Measurements from ENCODE around the gene TRPC1. TPM values are rescaled to one million over a fixed set of nuclear protein-coding genes. Genes with fewer than 3 reads are reported as not detected.

Gene TRPC1
- total RNA-seq, 2 donors from 2014 or later, result 37.0 to 48.5 TPM

DNA sequence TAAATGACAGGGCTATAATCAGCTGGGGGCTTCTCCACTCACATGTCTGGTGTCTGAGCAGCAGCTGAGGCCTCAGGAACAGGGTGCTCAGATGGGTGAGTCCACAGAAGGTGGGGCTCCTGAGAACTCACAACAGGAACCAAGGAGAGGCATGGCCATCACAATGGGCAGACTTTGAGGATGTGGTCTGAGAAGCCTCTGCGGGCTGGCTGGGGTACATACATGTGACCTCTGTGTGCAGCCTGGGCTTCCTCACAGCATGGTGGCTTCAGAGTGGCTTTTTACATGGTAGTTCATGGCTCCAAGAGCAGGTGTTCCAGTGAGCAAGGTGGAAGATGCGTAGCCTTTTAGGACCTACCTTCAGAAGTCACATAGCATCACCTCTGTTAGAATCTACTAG, 58.8 kb downstream of the TRPC1 start:
- Histone ChIP-seq H3K4me3 (no peak overlapping the region), H3K27ac (no peak overlapping the region), H3K36me3 (no peaks in the 10 kb centered on the region), H3K4me1 (ENCODE audit: control insufficient read depth in 1 of 2, low read depth in 2 of 2) (no peaks in the 10 kb centered on the region), H3K27me3 (replicated peaks; ENCODE audit: insufficient read depth) (no peaks in the 10 kb centered on the region), H3K9me3 (no peaks in the 10 kb centered on the region)
- DNase-seq (ENCODE audit: low spot score), result no peak
- ATAC-seq (ENCODE audit: insufficient number of reproducible peaks, low FRiP score, low read depth), result no peak
- TF ChIP-seq, protein P1, sequence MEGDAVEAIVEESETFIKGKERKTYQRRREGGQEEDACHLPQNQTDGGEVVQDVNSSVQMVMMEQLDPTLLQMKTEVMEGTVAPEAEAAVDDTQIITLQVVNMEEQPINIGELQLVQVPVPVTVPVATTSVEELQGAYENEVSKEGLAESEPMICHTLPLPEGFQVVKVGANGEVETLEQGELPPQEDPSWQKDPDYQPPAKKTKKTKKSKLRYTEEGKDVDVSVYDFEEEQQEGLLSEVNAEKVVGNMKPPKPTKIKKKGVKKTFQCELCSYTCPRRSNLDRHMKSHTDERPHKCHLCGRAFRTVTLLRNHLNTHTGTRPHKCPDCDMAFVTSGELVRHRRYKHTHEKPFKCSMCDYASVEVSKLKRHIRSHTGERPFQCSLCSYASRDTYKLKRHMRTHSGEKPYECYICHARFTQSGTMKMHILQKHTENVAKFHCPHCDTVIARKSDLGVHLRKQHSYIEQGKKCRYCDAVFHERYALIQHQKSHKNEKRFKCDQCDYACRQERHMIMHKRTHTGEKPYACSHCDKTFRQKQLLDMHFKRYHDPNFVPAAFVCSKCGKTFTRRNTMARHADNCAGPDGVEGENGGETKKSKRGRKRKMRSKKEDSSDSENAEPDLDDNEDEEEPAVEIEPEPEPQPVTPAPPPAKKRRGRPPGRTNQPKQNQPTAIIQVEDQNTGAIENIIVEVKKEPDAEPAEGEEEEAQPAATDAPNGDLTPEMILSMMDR (IDR thresholded peaks at IDR 0.05), result no peak

DNA sequence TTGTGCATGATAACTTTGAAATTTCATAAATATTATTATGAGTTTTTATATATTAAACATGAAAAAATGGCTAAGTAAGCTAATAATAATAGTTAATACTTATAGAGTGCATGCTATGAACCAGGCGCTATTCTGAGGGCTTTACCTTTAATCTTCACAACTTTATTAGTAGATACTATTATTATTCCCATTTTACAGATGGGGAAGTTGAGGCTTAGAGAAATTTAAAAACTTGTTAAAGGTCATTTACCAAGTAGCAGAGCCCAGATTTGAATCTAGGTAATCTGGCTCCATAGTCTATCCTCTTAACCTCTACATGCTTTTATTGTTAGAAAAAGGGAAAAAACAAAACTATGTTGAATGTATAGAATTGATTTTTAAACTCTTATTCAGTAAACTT, 60.4 kb downstream of the TRPC1 start:
- no peaks in the 10 kb centered on the region for H3K27me3 ChIP-seq (replicated peaks; ENCODE audit: insufficient read depth)
- TF ChIP-seq, protein P1 (IDR thresholded peaks at IDR 0.05), result no peak
- H3K4me1 ChIP-seq (ENCODE audit: control insufficient read depth in 1 of 2, low read depth in 2 of 2), result no peaks in the 10 kb centered on the region
- H3K4me3 ChIP-seq, result no peak overlapping the region
- no peak for ATAC-seq (ENCODE audit: insufficient number of reproducible peaks, low FRiP score, low read depth)
- DNase-seq (ENCODE audit: low spot score), result no peak
- H3K27ac ChIP-seq, result no peak overlapping the region
- H3K36me3 ChIP-seq, result no peaks in the 10 kb centered on the region
- H3K9me3 ChIP-seq, result no peaks in the 10 kb centered on the region

DNA sequence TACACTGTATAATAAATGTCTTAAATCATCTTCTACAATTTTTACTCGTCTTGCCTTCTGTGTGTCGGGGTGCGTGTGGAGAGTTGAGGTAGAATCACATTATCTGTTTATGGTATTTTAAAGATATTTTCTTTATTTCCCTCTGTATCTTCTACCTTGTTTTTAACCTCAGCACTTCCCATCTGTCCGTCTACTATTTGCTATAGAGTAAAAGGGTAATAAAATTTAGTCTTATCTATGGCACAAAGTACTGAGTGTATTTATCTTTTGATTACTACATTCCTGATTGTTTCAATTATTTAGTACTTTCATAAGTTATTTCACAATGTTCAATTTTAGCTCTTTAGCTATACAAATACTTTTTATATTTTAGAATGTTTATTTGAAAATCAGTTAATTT, 62.2 kb downstream of the TRPC1 start:
- H3K4me3 ChIP-seq, result no peak overlapping the region
- ATAC-seq (ENCODE audit: insufficient number of reproducible peaks, low FRiP score, low read depth) (no peak), DNase-seq (ENCODE audit: low spot score) (no peak)
- no peak overlapping the region for H3K27ac ChIP-seq
- no peaks in the 10 kb centered on the region for H3K36me3 ChIP-seq
- TF ChIP-seq, protein P1 (IDR thresholded peaks at IDR 0.05), result no peak
- no peaks in the 10 kb centered on the region for H3K9me3 ChIP-seq
- no peaks in the 10 kb centered on the region for H3K27me3 ChIP-seq (replicated peaks; ENCODE audit: insufficient read depth)
- no peaks in the 10 kb centered on the region for H3K4me1 ChIP-seq (ENCODE audit: control insufficient read depth in 1 of 2, low read depth in 2 of 2)

DNA sequence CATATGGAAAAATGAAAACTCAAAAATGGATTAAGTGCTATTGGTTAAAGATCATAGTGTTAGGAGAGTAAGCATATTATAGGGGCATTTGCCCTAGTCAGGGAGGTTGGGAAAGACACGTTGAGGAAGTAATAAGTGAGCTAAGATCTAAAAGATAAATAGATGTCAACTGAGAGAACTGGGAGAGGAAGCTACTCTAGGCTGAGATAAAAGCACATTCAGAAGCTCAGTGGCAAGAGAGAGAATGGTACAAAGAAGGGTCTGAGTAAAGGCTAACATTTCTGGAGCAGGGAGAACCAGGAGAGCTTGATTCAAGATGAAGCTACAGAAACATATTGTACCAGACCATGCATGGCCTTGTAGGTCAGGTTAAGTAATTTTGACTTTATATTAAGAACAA, 63.9 kb downstream of the TRPC1 start:
- no peak overlapping the region for H3K4me3 ChIP-seq
- DNase-seq (ENCODE audit: low spot score) (no peak), ATAC-seq (ENCODE audit: insufficient number of reproducible peaks, low FRiP score, low read depth) (no peak)
- TF ChIP-seq, protein P1 (IDR thresholded peaks at IDR 0.05), result no peak
- H3K4me1 ChIP-seq (ENCODE audit: control insufficient read depth in 1 of 2, low read depth in 2 of 2), result no peaks in the 10 kb centered on the region
- no peak overlapping the region for H3K27ac ChIP-seq
- H3K36me3 ChIP-seq, result no peaks in the 10 kb centered on the region
- no peaks in the 10 kb centered on the region for H3K9me3 ChIP-seq
- no peaks in the 10 kb centered on the region for H3K27me3 ChIP-seq (replicated peaks; ENCODE audit: insufficient read depth)

DNA sequence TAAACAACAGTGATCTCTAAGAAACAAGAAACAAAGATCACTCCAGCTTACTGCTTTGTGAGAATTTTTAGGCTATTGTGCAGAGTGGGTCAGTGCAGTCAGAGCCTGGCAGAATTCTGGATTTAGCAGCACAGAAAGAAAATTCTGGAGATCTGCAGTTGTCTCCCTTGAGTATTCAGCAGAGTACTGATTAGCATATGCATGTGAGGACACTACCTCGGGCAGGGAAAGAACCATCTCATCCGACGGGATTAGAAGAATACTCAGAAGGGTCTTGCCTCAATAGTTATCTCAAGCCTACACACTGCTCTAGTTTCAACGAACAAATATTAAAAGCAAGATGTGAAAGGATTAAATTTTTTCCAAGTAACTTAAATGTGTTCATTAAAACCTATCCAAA, 70.7 kb downstream of the TRPC1 start:
- H3K4me1 ChIP-seq (ENCODE audit: control insufficient read depth in 1 of 2, low read depth in 2 of 2), result no peaks in the 10 kb centered on the region
- no peaks in the 10 kb centered on the region for H3K36me3 ChIP-seq
- H3K4me3 ChIP-seq, result no peak overlapping the region
- ATAC-seq (ENCODE audit: insufficient number of reproducible peaks, low FRiP score, low read depth) (no peak), DNase-seq (ENCODE audit: low spot score) (no peak)
- no peaks in the 10 kb centered on the region for H3K9me3 ChIP-seq
- H3K27ac ChIP-seq, result no peak overlapping the region
- H3K27me3 ChIP-seq (replicated peaks; ENCODE audit: insufficient read depth), result no peaks in the 10 kb centered on the region
- TF ChIP-seq, protein P1 (IDR thresholded peaks at IDR 0.05), result no peak

Measured in thoracic aorta (tissue), 2 donors.